ENCODE data around the gene TRIM15.

GRCh38 chr6:30196376-30196775, 33.0 kb downstream of the TRIM15 start:
- TF ChIP-seq CTCF (conservative IDR thresholded peaks at IDR 0.05; ENCODE audit: low read depth, low read length) (no peak), EZH2 (IDR thresholded peaks at IDR 0.05; ENCODE audit: low read length, unreplicated experiment) (no peak), EZH2phosphoT487 (IDR thresholded peaks at IDR 0.05; ENCODE audit: borderline replicate concordance, low read length) (no peak)

Data from PC-3 (cell line).